ENCODE data around the gene TARS1. TPM values are rescaled to one million over a fixed set of nuclear protein-coding genes. Genes with fewer than 3 reads are reported as not detected.
"Not testable (repeated sequence)": the region's sequence is repeated elsewhere in the genome, so short reads cannot be mapped to it uniquely, and the experiment has no call there.

Gene TARS1
- total RNA-seq, 1 experiment from 2014 or later: 417 TPM

DNA sequence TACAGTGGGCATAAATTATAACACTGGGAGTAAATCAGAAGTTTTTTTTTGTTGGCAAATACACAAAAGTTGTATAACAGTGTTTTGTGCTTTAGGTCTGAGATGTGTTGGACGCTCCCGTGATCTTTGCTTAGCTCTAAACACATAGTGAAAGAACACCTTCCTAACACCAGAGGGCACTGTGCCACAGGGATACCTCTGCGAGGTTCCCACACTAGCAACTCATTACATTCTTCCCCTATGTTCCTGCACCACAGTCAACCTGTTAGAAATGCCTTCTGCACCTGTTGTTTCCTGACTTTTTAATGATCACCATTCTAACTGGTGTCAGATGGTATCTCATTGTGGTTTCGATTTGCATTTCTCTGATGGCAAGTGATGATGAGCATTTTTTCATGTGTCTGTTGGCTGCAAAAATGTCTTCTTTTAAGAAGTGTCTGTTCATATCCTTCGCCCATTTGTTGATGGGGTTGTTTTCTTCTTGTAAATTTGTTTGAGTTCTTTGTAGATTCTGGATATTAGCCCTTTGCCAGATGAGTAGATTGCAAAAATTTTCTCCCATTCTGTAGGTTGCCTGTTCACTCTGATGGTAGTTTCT is 4.8 kb upstream of the TARS1 start:
- not testable (repeated sequence) for H3K23me2 ChIP-seq (ENCODE audit: insufficient read length, low read depth, low read length, poor library complexity, severe bottlenecking); H3K4ac ChIP-seq (ENCODE audit: low read depth, low read length); H3K4me1 ChIP-seq (ENCODE audit: insufficient read depth, low read length); H3K9ac ChIP-seq (ENCODE audit: extremely low read depth, insufficient read length, low read length); H4K8ac ChIP-seq (replicated peaks; ENCODE audit: insufficient read length, low read depth, low read length); H3K79me1 ChIP-seq (ENCODE audit: insufficient read depth, low read depth, low read length, poor library complexity, severe bottlenecking); H3K14ac ChIP-seq (ENCODE audit: insufficient read depth, low read length); H2BK20ac ChIP-seq (ENCODE audit: low read depth, low read length, poor library complexity, severe bottlenecking); H3K27ac Mint-ChIP-seq; H3K4me2 ChIP-seq (ENCODE audit: insufficient read depth, insufficient read length, low read length); H2AK5ac ChIP-seq (ENCODE audit: insufficient read length, low read length); H3K23ac ChIP-seq (ENCODE audit: insufficient read length, low read depth, low read length); H3K56ac ChIP-seq (ENCODE audit: insufficient read length, low read depth, low read length); H4K5ac ChIP-seq (ENCODE audit: insufficient read length, low read depth, low read length); H3K27ac ChIP-seq (ENCODE audit: insufficient read length, low read depth, low read length); H2BK5ac ChIP-seq (ENCODE audit: insufficient read length, low read length); H2BK12ac ChIP-seq (ENCODE audit: insufficient read length, low read depth, low read length); H2AFZ ChIP-seq (ENCODE audit: low read length); H3K4me3 Mint-ChIP-seq; H3K9me3 ChIP-seq (ENCODE audit: control insufficient read depth, low read depth, low read length); H3K79me2 ChIP-seq (ENCODE audit: insufficient read depth, low read length); H3K9me3 Mint-ChIP-seq; H3K27me3 Mint-ChIP-seq (ENCODE audit: low read depth); H2BK15ac ChIP-seq (ENCODE audit: low read depth, low read length); H4K91ac ChIP-seq (ENCODE audit: insufficient read length, low read depth, low read length); H3T11ph ChIP-seq (ENCODE audit: low read length); H2BK120ac ChIP-seq (ENCODE audit: low read depth, low read length, poor library complexity, severe bottlenecking); H4K20me1 ChIP-seq (ENCODE audit: control insufficient read depth, insufficient read depth, insufficient read length); H3K18ac ChIP-seq (ENCODE audit: insufficient read length, low read depth, low read length); H3K27me3 ChIP-seq (ENCODE audit: insufficient read depth, low read length)
- Mint-ChIP-seq H3K36me3 (ENCODE audit: insufficient read depth in 1 of 3, low read depth in 3 of 3) (peaks cover 0 to 18% (median 9%) of the 10 kb centered on the region in 3 experiments; a peak in 4 of 7 replicates), H3K4me1 (peaks cover 0 to 13% of the 10 kb centered on the region in 2 experiments; a peak in 3 of 4 replicates)
- peak; percentile 69 for DNase-seq
- WGBS (ENCODE audit: extremely low coverage, insufficient read length, low lambda C conversion rate): no CpG with 5 or more reads among the region's 5 CpGs
- TF ChIP-seq, protein P1, sequence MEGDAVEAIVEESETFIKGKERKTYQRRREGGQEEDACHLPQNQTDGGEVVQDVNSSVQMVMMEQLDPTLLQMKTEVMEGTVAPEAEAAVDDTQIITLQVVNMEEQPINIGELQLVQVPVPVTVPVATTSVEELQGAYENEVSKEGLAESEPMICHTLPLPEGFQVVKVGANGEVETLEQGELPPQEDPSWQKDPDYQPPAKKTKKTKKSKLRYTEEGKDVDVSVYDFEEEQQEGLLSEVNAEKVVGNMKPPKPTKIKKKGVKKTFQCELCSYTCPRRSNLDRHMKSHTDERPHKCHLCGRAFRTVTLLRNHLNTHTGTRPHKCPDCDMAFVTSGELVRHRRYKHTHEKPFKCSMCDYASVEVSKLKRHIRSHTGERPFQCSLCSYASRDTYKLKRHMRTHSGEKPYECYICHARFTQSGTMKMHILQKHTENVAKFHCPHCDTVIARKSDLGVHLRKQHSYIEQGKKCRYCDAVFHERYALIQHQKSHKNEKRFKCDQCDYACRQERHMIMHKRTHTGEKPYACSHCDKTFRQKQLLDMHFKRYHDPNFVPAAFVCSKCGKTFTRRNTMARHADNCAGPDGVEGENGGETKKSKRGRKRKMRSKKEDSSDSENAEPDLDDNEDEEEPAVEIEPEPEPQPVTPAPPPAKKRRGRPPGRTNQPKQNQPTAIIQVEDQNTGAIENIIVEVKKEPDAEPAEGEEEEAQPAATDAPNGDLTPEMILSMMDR (conservative IDR thresholded peaks at IDR 0.05): peak; percentile 88
